Measurements from ENCODE around the gene KIRREL3.
A peak's percentile ranks its signal among the peaks of the same experiment; 100 is the strongest.

KIRREL3 gene

DNA sequence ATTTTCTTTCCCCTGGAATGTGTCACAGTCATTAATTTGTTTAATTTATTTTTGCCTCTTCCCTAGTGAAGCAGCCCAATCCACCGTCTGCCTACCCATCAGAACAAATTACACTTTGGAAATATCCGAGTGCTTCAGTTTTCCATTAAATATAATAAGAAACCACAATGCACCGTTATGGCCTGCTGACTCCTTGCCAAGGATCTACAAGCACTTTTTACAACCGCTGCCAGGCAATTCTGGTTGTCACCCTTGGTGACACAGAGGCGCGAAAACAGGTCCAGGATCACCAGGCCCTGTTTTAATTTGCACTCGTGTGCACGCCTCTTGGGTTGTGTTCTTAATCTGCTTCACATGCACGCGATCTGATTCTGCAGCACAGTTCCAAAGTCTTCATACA, 43.9 kb downstream of the KIRREL3 start:
- no peak for TF ChIP-seq GATA3 (IDR thresholded peaks at IDR 0.05; ENCODE audit: low read depth, low read length)
- no peak for TF ChIP-seq GATA2 (IDR thresholded peaks at IDR 0.05; ENCODE audit: low read depth, low read length)

GRCh38 chr11:126951465-126951864, 49.1 kb downstream of the KIRREL3 start:
- TF ChIP-seq GATA2 (IDR thresholded peaks at IDR 0.05; ENCODE audit: low read depth, low read length) = no peak
- TF ChIP-seq GATA3 (IDR thresholded peaks at IDR 0.05; ENCODE audit: low read depth, low read length) = no peak

GRCh38 chr11:126949066-126949891, 51.3 kb downstream of the KIRREL3 start:
- TF ChIP-seq GATA3 (IDR thresholded peaks at IDR 0.05; ENCODE audit: low read depth, low read length) = no peak
- no peak for TF ChIP-seq GATA2 (IDR thresholded peaks at IDR 0.05; ENCODE audit: low read depth, low read length)

DNA sequence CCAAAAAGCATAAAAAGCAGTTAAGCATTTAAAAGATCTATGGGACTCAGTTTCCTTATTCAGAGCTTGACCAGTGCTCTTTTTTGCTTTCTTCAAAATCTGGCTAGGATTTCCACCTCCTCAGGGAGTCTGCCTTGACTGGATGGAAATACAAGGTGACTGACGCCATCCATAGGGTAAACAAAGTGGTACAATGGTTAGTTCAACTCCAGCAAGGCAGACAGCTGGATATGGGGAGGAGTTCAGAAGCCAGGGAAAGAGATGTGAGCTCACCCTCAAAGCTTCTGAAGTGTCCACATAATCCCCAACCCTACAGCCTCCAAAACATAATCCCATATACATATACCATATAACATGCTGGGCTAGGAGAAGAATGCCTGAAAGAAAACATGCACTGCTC, 52.0 kb downstream of the KIRREL3 start:
- no peak for TF ChIP-seq GATA3 (IDR thresholded peaks at IDR 0.05; ENCODE audit: low read depth, low read length)
- TF ChIP-seq GATA2 (IDR thresholded peaks at IDR 0.05; ENCODE audit: low read depth, low read length) = no peak

DNA sequence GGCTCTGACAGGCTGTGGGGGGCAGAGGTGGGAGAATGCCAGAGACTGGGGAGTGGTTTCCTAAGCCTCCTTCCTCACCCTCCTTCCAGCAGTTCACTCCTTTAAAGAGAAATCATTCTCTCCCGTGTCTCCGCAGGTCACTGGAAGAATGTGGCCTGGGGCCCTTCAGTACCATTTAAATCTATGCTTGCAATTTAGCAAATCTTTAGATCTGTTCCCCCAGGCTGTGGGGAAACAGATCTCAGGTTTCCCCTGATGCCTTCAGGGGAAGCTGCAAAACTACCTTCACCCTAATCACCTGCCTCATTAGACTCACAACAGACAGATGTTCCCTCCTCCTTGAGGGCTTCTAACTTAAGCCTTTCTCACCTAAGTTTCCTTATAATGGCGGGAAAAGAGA, 55.3 kb downstream of the KIRREL3 start:
- no peak for TF ChIP-seq GATA3 (IDR thresholded peaks at IDR 0.05; ENCODE audit: low read depth, low read length)
- TF ChIP-seq GATA2 (IDR thresholded peaks at IDR 0.05; ENCODE audit: low read depth, low read length) = no peak

- TF ChIP-seq GATA2 (IDR thresholded peaks at IDR 0.05; ENCODE audit: low read depth, low read length) (peak; percentile 50; the same call in 1 of the 2 replicates), GATA3 (IDR thresholded peaks at IDR 0.05; ENCODE audit: low read depth, low read length) (peak; percentile 60)
These were observed 57.3 kb downstream of the KIRREL3 start for GRCh38 chr11:126943316-126943715.

DNA sequence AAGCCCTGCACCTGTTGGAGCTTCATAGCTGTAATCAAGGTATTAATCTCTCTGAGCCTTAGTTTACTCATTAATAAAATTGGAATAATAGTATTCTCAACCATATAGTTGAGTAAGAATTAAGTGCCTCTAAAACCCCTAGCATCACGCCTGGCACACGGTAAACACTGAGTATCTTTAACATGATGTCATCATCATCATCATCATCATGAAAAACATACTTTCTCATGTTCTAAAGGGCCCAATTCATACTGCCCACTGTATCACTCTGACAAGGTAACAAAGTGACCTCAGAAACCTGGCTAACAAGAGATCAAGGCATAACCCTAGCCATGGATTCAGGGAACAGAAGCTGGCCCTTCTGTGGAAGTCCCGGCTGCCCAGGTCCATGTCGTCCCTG, 58.4 kb downstream of the KIRREL3 start:
- no peak for TF ChIP-seq GATA3 (IDR thresholded peaks at IDR 0.05; ENCODE audit: low read depth, low read length)
- TF ChIP-seq GATA2 (IDR thresholded peaks at IDR 0.05; ENCODE audit: low read depth, low read length) = no peak

- no peak for TF ChIP-seq GATA2 (IDR thresholded peaks at IDR 0.05; ENCODE audit: low read depth, low read length)
- no peak for TF ChIP-seq GATA3 (IDR thresholded peaks at IDR 0.05; ENCODE audit: low read depth, low read length)
These were observed 61.0 kb downstream of the KIRREL3 start for GRCh38 chr11:126939552-126939951.

DNA sequence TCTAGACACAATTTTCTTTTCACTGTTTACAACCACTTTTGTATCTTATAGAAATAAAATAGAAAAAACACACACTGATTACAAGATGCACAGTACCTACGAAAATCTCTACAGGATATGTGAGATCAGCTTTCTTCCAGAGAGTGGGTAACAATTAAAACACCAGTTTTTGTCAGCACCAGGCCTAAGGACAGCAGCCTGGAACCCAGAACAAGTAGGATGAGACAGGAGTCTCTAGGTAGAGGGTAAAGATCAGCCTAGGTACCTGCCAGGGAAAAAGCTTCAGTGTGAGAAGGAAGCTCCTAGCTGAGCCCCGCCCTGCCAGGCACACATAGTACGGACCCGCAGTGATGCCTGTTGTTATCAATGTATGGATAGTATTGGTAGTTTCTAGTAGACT, 61.9 kb downstream of the KIRREL3 start:
- no peak for TF ChIP-seq GATA3 (IDR thresholded peaks at IDR 0.05; ENCODE audit: low read depth, low read length)
- no peak for TF ChIP-seq GATA2 (IDR thresholded peaks at IDR 0.05; ENCODE audit: low read depth, low read length)

GRCh38 chr11:126930091-126930841, 70.3 kb downstream of the KIRREL3 start:
- TF ChIP-seq GATA2 (IDR thresholded peaks at IDR 0.05; ENCODE audit: low read depth, low read length) = no peak
- no peak for TF ChIP-seq GATA3 (IDR thresholded peaks at IDR 0.05; ENCODE audit: low read depth, low read length)

GRCh38 chr11:126929179-126930061, 71.2 kb downstream of the KIRREL3 start:
- TF ChIP-seq GATA2 (IDR thresholded peaks at IDR 0.05; ENCODE audit: low read depth, low read length) (no peak), GATA3 (IDR thresholded peaks at IDR 0.05; ENCODE audit: low read depth, low read length) (no peak)

GRCh38 chr11:126927623-126928022, 72.9 kb downstream of the KIRREL3 start:
- TF ChIP-seq GATA2 (IDR thresholded peaks at IDR 0.05; ENCODE audit: low read depth, low read length) (no peak), GATA3 (IDR thresholded peaks at IDR 0.05; ENCODE audit: low read depth, low read length) (no peak)

GRCh38 chr11:126926376-126926791, 74.2 kb downstream of the KIRREL3 start:
- no peak for TF ChIP-seq GATA3 (IDR thresholded peaks at IDR 0.05; ENCODE audit: low read depth, low read length)
- TF ChIP-seq GATA2 (IDR thresholded peaks at IDR 0.05; ENCODE audit: low read depth, low read length) = no peak
